Superior temporal gyrus (tissue), 1 donor: Measurements from ENCODE around the gene MYPOP.
"Not testable (repeated sequence)": the region's sequence is repeated elsewhere in the genome, so short reads cannot be mapped to it uniquely, and the experiment has no call there.

Experiments
- DNase-seq: peaks from one replicate; pipeline ENCODE4 v3.0.0-alpha.2; 2016; ENCODE audit errors: extremely low spot score

MYPOP gene

GRCh38 chr19:45906221-45906620 is 3.8 kb upstream of the MYPOP start:
- DNase-seq = no peak

GRCh38 chr19:45905011-45905410 is 2.6 kb upstream of the MYPOP start:
- DNase-seq = no peak

GRCh38 chr19:45902651-45903625 is 525 bp upstream of the MYPOP start:
- peak; percentile 99 for DNase-seq

GRCh38 chr19:45901432-45901911 is 941 bp downstream of the MYPOP start:
- no peak for DNase-seq

GRCh38 chr19:45900738-45901431 is 1.5 kb downstream of the MYPOP start:
- DNase-seq = no peak

GRCh38 chr19:45899919-45900589 is 2.4 kb downstream of the MYPOP start:
- no peak for DNase-seq

- no peak for DNase-seq
Observed at GRCh38 chr19:45899253-45899652, 3.2 kb downstream of the MYPOP start.

GRCh38 chr19:45897261-45897812 is 5.1 kb downstream of the MYPOP start:
- DNase-seq = no peak

- not testable (repeated sequence) for DNase-seq
Observed at GRCh38 chr19:45895983-45896599, 6.3 kb downstream of the MYPOP start.

- no peak for DNase-seq
Observed at GRCh38 chr19:45895519-45895972, 6.9 kb downstream of the MYPOP start.

GRCh38 chr19:45890877-45891276 is 11.5 kb downstream of the MYPOP start:
- no peak for DNase-seq

- DNase-seq = no peak
Observed at GRCh38 chr19:45889210-45889885, 13.1 kb downstream of the MYPOP start.

GRCh38 chr19:45887200-45887710 is 15.2 kb downstream of the MYPOP start:
- no peak for DNase-seq

GRCh38 chr19:45886427-45887199 is 15.8 kb downstream of the MYPOP start:
- peak; percentile 98 for DNase-seq

- peak; percentile 97 for DNase-seq
Observed at GRCh38 chr19:45885556-45886426, 16.6 kb downstream of the MYPOP start, which contains the start of gene IRF2BP1. Gene IRF2BP1, minus strand, starts transcription at chr19:45886141. Its CDS starts 367 bp downstream, at chr19:45885774.

GRCh38 chr19:45884682-45885555 is 17.5 kb downstream of the MYPOP start:
- DNase-seq = no peak

GRCh38 chr19:45883881-45884681 is 18.3 kb downstream of the MYPOP start:
- no peak for DNase-seq
